HepG2 (cell line): ENCODE measurements around the gene EMCN.
"Not testable (repeated sequence)": the region's sequence is repeated elsewhere in the genome, so short reads cannot be mapped to it uniquely, and the experiment has no call there.

Experiments used
- NBN ChIP-seq: fragments of 450-650 bp; conservative IDR thresholded peaks from 2 replicates; pipeline ENCODE4 v1.6.1; 2017
- POLR2A ChIP-seq, 2 experiments: IDR thresholded peaks; 2 replicates each; pipeline ENCODE4 v1.6.1; 2011; ENCODE audit warnings: low read depth in 2 of 2, low read length in 2 of 2, mild to moderate bottlenecking in 1 of 2, moderate library complexity in 1 of 2; ENCODE audit not compliant: insufficient read depth in 1 of 2
- TF ChIP-seq, protein P1 (sequence below): sonication (generic); formaldehyde crosslinking; IDR thresholded peaks from 2 replicates; pipeline ENCODE4 v1.4.0; 2020; ENCODE audit warnings: mild to moderate bottlenecking, missing genetic modification reagents
- TF ChIP-seq, protein P2 (sequence below): sonication (generic); formaldehyde crosslinking; IDR thresholded peaks from 2 replicates; pipeline ENCODE4 v1.8.1; 2022; ENCODE audit warnings: low read depth, mild to moderate bottlenecking, missing genetic modification reagents

- TF ChIP-seq, protein P1, sequence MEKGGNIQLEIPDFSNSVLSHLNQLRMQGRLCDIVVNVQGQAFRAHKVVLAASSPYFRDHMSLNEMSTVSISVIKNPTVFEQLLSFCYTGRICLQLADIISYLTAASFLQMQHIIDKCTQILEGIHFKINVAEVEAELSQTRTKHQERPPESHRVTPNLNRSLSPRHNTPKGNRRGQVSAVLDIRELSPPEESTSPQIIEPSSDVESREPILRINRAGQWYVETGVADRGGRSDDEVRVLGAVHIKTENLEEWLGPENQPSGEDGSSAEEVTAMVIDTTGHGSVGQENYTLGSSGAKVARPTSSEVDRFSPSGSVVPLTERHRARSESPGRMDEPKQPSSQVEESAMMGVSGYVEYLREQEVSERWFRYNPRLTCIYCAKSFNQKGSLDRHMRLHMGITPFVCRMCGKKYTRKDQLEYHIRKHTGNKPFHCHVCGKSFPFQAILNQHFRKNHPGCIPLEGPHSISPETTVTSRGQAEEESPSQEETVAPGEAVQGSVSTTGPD, result not testable (repeated sequence)
- TF ChIP-seq, protein P2, sequence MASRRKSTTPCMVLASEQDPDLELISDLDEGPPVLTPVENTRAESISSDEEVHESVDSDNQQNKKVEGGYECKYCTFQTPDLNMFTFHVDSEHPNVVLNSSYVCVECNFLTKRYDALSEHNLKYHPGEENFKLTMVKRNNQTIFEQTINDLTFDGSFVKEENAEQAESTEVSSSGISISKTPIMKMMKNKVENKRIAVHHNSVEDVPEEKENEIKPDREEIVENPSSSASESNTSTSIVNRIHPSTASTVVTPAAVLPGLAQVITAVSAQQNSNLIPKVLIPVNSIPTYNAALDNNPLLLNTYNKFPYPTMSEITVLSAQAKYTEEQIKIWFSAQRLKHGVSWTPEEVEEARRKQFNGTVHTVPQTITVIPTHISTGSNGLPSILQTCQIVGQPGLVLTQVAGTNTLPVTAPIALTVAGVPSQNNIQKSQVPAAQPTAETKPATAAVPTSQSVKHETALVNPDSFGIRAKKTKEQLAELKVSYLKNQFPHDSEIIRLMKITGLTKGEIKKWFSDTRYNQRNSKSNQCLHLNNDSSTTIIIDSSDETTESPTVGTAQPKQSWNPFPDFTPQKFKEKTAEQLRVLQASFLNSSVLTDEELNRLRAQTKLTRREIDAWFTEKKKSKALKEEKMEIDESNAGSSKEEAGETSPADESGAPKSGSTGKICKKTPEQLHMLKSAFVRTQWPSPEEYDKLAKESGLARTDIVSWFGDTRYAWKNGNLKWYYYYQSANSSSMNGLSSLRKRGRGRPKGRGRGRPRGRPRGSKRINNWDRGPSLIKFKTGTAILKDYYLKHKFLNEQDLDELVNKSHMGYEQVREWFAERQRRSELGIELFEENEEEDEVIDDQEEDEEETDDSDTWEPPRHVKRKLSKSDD (CRISPR knock-in tag), result not testable (repeated sequence)
- TF ChIP-seq NBN; POLR2A (IDR thresholded peaks at IDR 0.05; ENCODE audit: insufficient read depth in 1 of 2, low read depth in 2 of 2, low read length in 2 of 2): not testable (repeated sequence)
Observed at GRCh38 chr4:100352352-100352751, 165.5 kb downstream of the EMCN start.
